ENCODE measurements around the gene NUP205. TPM values are rescaled to one million over a fixed set of nuclear protein-coding genes. Genes with fewer than 3 reads are reported as not detected.
A peak's percentile ranks its signal among the peaks of the same experiment; 100 is the strongest.

Gene NUP205
- total RNA-seq, 4 donors from 2014 or later, result 33.1 to 37.1 (median 34.0) TPM

DNA sequence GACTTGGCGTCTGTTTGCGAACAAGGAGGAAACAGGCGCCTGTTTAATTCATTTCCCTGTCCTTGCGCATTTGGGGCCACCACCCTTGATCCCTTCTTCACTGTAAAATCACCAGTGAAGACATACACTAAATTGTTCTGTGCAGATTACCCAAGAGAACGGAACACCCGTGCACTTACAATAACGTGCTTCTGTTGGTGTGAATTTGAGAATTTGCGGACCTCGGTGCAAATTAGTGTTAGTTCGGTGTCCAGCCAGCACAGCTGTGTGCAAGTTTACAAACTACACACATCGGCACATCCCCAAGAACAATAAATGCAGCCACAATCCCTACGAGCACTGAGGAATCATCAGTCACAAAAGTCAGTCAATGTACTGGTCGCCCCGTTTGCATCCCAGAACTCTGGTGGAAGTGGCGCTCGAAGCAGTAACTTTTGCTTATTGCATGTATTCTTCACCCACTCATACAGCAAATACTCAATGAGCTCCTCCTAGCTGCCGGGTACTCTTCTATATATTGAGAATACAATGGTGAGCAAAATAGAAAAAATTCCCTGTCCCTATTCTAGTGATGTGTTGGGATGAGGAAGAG, 47.0 kb upstream of the NUP205 start:
- TF ChIP-seq, protein P1, sequence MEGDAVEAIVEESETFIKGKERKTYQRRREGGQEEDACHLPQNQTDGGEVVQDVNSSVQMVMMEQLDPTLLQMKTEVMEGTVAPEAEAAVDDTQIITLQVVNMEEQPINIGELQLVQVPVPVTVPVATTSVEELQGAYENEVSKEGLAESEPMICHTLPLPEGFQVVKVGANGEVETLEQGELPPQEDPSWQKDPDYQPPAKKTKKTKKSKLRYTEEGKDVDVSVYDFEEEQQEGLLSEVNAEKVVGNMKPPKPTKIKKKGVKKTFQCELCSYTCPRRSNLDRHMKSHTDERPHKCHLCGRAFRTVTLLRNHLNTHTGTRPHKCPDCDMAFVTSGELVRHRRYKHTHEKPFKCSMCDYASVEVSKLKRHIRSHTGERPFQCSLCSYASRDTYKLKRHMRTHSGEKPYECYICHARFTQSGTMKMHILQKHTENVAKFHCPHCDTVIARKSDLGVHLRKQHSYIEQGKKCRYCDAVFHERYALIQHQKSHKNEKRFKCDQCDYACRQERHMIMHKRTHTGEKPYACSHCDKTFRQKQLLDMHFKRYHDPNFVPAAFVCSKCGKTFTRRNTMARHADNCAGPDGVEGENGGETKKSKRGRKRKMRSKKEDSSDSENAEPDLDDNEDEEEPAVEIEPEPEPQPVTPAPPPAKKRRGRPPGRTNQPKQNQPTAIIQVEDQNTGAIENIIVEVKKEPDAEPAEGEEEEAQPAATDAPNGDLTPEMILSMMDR (IDR thresholded peaks at IDR 0.05), result no peak
- TF ChIP-seq POLR2A (IDR thresholded peaks at IDR 0.05), result no peak
- Histone ChIP-seq H3K4me3 (replicated peaks in 1 of 3) (peak overlapping the region; percentile 68 to 83 (median 80)), H3K36me3 (no peaks in the 10 kb centered on the region), H3K4me1 (peaks cover 20% of the 10 kb centered on the region in 2 donors), H3K27me3 (no peaks in the 10 kb centered on the region), H3K27ac (no peak overlapping the region), H3K9me3 (no peaks in the 10 kb centered on the region)
- DNase-seq, result no peak
- WGBS, 2 donors, result 2 to 7% methylated on average over 17 of the region's 17 CpGs
- intact Hi-C loops (cut with DNase I), result loop anchor here (5.0 kb wide), 1 partner anchor 42 kb away; no protein-coding TSS in a partner anchor

DNA sequence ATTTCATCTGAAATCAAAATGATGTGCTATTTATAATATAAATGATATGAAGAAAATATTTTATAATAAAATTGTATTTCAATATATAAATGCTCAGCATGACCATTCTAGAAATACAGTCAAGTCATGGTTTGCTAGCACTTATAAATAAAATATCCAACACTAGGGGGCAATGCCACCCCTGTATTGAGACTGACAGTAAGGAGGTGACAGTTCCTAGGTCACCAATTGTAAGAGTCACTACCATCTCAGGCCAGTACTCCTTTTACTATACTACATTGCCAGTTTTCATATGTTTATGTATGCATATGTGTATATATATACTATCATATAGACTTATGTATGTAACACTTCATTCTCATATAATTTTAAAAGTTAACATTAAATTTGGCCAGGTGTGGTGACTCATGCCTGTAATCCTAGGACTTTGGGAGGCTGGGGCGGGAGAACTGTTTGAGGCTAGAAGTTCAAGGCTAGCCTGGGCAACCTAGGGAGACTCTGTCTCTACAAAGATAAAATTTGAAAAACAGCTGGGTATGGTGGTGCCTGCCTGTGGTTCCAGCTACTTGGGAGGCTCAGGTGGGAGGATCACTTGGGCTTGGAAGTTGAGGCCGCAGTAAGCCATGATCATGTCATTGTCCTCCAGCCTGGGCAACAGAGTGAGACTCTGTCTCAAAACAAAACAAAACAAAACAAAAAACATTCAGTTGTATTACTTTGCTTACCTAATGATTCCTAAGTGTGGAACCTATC, 45.4 kb upstream of the NUP205 start:
- intact Hi-C loops (cut with DNase I), result loop anchor here (5.0 kb wide), 1 partner anchor 40 kb away; no protein-coding TSS in a partner anchor

DNA sequence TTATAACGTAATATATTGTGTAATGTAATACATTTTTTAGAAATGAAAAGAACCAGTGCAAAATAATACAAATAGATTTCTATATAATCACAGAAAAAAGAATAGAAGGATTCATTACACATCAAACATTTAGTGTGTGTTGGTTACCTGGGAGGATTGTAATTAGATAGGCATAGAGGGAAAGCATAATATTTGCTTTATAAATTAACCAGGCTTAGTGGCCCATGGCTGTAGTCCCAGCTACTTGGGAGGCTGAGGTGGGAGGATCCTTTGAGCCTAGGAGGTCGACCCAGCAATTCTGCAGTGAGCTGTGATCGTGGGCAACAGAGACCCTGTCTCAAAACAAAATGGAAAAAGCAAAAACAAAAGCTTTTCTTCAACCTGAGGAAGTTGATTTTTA, 42.9 kb upstream of the NUP205 start:
- Histone ChIP-seq H3K27me3 (no peaks in the 10 kb centered on the region), H3K27ac (no peak overlapping the region), H3K4me1 (peaks cover 0 to 4% of the 10 kb centered on the region in 2 donors), H3K9me3 (no peaks in the 10 kb centered on the region), H3K36me3 (no peaks in the 10 kb centered on the region), H3K4me3 (replicated peaks in 1 of 3) (no peak overlapping the region)
- intact Hi-C loops (cut with DNase I), result loop anchor here (5.0 kb wide), 1 partner anchor 37 kb away; no protein-coding TSS in a partner anchor
- WGBS, 2 donors, result 76 to 77% methylated on average over 3 of the region's 3 CpGs
- TF ChIP-seq POLR2A (IDR thresholded peaks at IDR 0.05), result no peak
- TF ChIP-seq, protein P1 (IDR thresholded peaks at IDR 0.05), result no peak
- DNase-seq, result no peak

More for the DNA sequence above, 45.4 kb upstream of the NUP205 start:
- no peak for DNase-seq
- no peak for TF ChIP-seq POLR2A (IDR thresholded peaks at IDR 0.05)
- TF ChIP-seq, protein P1 (IDR thresholded peaks at IDR 0.05), result peak in 5 of 6 experiments; percentile 21 to 59 (median 54)
- no peaks in the 10 kb centered on the region for H3K36me3 ChIP-seq
- H3K4me1 ChIP-seq, result peaks cover 8 to 16% of the 10 kb centered on the region in 2 donors
- no peaks in the 10 kb centered on the region for H3K9me3 ChIP-seq
- no peak overlapping the region for H3K27ac ChIP-seq
- WGBS, 2 donors, result 96% methylated on average over 2 of the region's 2 CpGs
- H3K4me3 ChIP-seq (replicated peaks in 1 of 3), result no peak overlapping the region
- no peaks in the 10 kb centered on the region for H3K27me3 ChIP-seq

DNA sequence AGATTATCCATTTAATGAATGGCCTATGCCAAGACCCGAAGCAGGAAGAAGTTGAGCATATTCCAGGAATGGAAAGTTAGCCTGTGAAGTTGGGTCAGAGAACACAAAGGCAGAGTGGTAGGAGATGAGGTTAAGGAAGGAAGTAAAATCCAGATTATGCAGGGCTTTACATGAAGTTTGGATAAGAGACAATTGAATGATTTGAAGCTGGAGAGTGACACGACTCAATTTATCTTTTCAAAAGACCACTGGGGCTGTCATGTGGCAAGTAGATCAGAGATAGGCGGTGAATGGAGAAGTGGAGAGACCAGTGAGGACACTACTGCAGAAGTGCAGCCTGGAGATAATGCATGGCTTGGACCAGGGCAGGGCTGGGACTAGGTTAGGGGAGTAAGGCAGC, 40.7 kb upstream of the NUP205 start:
- Histone ChIP-seq H3K9me3 (no peaks in the 10 kb centered on the region), H3K4me3 (replicated peaks in 1 of 3) (no peak overlapping the region), H3K27me3 (no peaks in the 10 kb centered on the region), H3K4me1 (no peaks in the 10 kb centered on the region), H3K27ac (no peak overlapping the region), H3K36me3 (no peaks in the 10 kb centered on the region)
- WGBS, 2 donors, result 76 to 84% methylated on average over 3 of the region's 3 CpGs
- DNase-seq, result no peak
- no peak for TF ChIP-seq POLR2A (IDR thresholded peaks at IDR 0.05)
- TF ChIP-seq, protein P1 (IDR thresholded peaks at IDR 0.05), result no peak
- intact Hi-C loops (cut with DNase I), result no loop called here

DNA sequence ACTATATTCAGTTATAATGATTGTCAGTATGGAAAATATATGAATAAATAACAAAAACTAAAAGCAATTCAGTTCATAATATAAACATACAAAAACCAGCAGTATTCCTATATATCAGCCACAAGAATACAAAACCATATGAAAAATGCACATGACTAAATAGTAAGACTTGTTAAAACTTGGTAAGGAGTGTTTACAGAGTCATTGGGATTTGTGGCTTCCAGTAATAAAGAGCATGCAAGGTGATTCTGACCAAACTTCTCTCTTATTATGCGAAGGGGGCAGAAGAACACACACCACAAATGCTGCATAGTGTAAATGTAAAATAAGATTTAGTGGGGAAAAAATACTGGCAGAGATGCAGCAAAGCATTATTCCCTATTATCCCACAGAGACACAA, 39.0 kb upstream of the NUP205 start:
- no peak for TF ChIP-seq POLR2A (IDR thresholded peaks at IDR 0.05)
- TF ChIP-seq, protein P1 (IDR thresholded peaks at IDR 0.05), result no peak
- Histone ChIP-seq H3K4me1 (no peaks in the 10 kb centered on the region), H3K9me3 (no peaks in the 10 kb centered on the region), H3K4me3 (replicated peaks in 1 of 3) (no peak overlapping the region), H3K36me3 (no peaks in the 10 kb centered on the region), H3K27me3 (no peaks in the 10 kb centered on the region), H3K27ac (no peak overlapping the region)
- WGBS, 2 donors, result 97 to 100% methylated on average over 1 of the region's 1 CpG
- no peak for DNase-seq
- intact Hi-C loops (cut with DNase I), result no loop called here
